NCI-H446 treated with DMSO at 0.1 percent for 48 hours (cell line): ENCODE measurements around the gene TEX30.

Experiments used
- DNase-seq: peaks from one replicate; lab custom pipeline; 2025; lab: John Stamatoyannopoulos, UW

Gene TEX30

GRCh38 chr13:102779436-102780159, 6.0 kb upstream of the TEX30 start:
- DNase-seq, result no peak

GRCh38 chr13:102777736-102778135, 4.2 kb upstream of the TEX30 start:
- no peak for DNase-seq

GRCh38 chr13:102776271-102776670, 2.7 kb upstream of the TEX30 start:
- DNase-seq, result no peak

GRCh38 chr13:102774591-102775520, 1.3 kb upstream of the TEX30 start:
- no peak for DNase-seq

- DNase-seq, result no peak
Observed at GRCh38 chr13:102774214-102774568, 605 bp upstream of the TEX30 start.

GRCh38 chr13:102772042-102772425, 1.6 kb downstream of the TEX30 start:
- no peak for DNase-seq

GRCh38 chr13:102771298-102772041, 2.1 kb downstream of the TEX30 start:
- DNase-seq, result no peak

- no peak for DNase-seq
Observed at GRCh38 chr13:102770435-102770834, 3.2 kb downstream of the TEX30 start.

GRCh38 chr13:102769679-102770078, 3.9 kb downstream of the TEX30 start:
- no peak for DNase-seq

- no peak for DNase-seq
Observed at GRCh38 chr13:102768909-102769308, 4.7 kb downstream of the TEX30 start.

- no peak for DNase-seq
Observed at GRCh38 chr13:102763741-102764140, 9.8 kb downstream of the TEX30 start.

- no peak for DNase-seq
Observed at GRCh38 chr13:102761071-102761470, 12.5 kb downstream of the TEX30 start.

- no peak for DNase-seq
Observed at GRCh38 chr13:102758842-102759241, 14.7 kb downstream of the TEX30 start.

GRCh38 chr13:102757006-102757405, 16.6 kb downstream of the TEX30 start:
- DNase-seq, result no peak

GRCh38 chr13:102751886-102752285, 21.7 kb downstream of the TEX30 start:
- DNase-seq, result no peak

GRCh38 chr13:102742506-102742905, 31.1 kb downstream of the TEX30 start:
- DNase-seq, result no peak

- DNase-seq, result no peak
Observed at GRCh38 chr13:102742101-102742500, 31.5 kb downstream of the TEX30 start.

- no peak for DNase-seq
Observed at GRCh38 chr13:102729560-102730270, 43.9 kb downstream of the TEX30 start.

GRCh38 chr13:102726430-102726829, 47.2 kb downstream of the TEX30 start:
- peak; percentile 49 for DNase-seq

- no peak for DNase-seq
Observed at GRCh38 chr13:102724923-102725322, 48.7 kb downstream of the TEX30 start.

GRCh38 chr13:102721800-102722231, 51.8 kb downstream of the TEX30 start:
- DNase-seq, result peak; percentile 45

- no peak for DNase-seq
Observed at GRCh38 chr13:102718746-102719145, 54.8 kb downstream of the TEX30 start.
